Neural cell (in vitro differentiated cells): ENCODE results near the gene RSKR. TPM values are rescaled to one million over a fixed set of nuclear protein-coding genes. Genes with fewer than 3 reads are reported as not detected.

ENCODE experiments used
- H2AFZ ChIP-seq: fragments of 200-600, 300-800 bp; sonication (generic), shearing (Covaris generic); 2 replicates; pipeline ENCODE4 v1.6.0; 2014; ENCODE audit warnings: low read depth, mild to moderate bottlenecking, antibody characterized with exemption, low read length, moderate library complexity
- H3F3A ChIP-seq: fragments of 200-600 bp; shearing (Covaris generic); 2 replicates; pipeline ENCODE4 v1.6.1; 2016; ENCODE audit warnings: mild to moderate bottlenecking, moderate library complexity, mixed read lengths, antibody characterized with exemption, low read length; ENCODE audit not compliant: insufficient read depth, poor library complexity, severe bottlenecking
- H3K27ac ChIP-seq: fragments of 200-600, 300-800 bp; sonication (generic), shearing (Covaris generic); 2 replicates; pipeline ENCODE4 v1.5.1; 2014; ENCODE audit warnings: mild to moderate bottlenecking, low read length, moderate library complexity
- H3K27me3 ChIP-seq: fragments of 300-800, 200-600 bp; sonication (generic), shearing (Covaris generic); 2 replicates; pipeline ENCODE4 v1.6.0; 2014; ENCODE audit warnings: mild to moderate bottlenecking, low read depth, low read length, moderate library complexity; ENCODE audit not compliant: insufficient read depth
- H3K36me3 ChIP-seq: fragments of 300-800, 200-600 bp; sonication (generic), shearing (Covaris generic); 2 replicates; pipeline ENCODE4 v1.5.1; 2014; ENCODE audit warnings: mild to moderate bottlenecking, antibody characterized with exemption, low read length, moderate library complexity; ENCODE audit not compliant: insufficient read depth
- H3K4me2 ChIP-seq: fragments of 300-800, 200-600 bp; sonication (generic), shearing (Covaris generic); 2 replicates; pipeline ENCODE4 v1.6.0; 2014; ENCODE audit warnings: mild to moderate bottlenecking, low read length
- H3K4me3 ChIP-seq: fragments of 300-800, 200-600 bp; sonication (generic), shearing (Covaris generic); 2 replicates; pipeline ENCODE4 v1.5.1; 2014; ENCODE audit warnings: mild to moderate bottlenecking, low read length, moderate library complexity
- H3K79me2 ChIP-seq: fragments of 200-600 bp; shearing (Covaris generic); replicated peaks from 2 replicates; pipeline ENCODE4 v1.6.0; 2014; ENCODE audit warnings: mild to moderate bottlenecking, low read length, moderate library complexity; ENCODE audit not compliant: insufficient read depth
- H3K9ac ChIP-seq: fragments of 300-800, 200-600 bp; sonication (generic), shearing (Covaris generic); 2 replicates; pipeline ENCODE4 v1.6.1; 2016; ENCODE audit warnings: mild to moderate bottlenecking, low read length, mixed read lengths
- H3K9me2 ChIP-seq: fragments of 200-600 bp; shearing (Covaris generic); 2 replicates; pipeline ENCODE4 v1.6.1; 2016; ENCODE audit warnings: mild to moderate bottlenecking, low read length, mixed read lengths; ENCODE audit not compliant: insufficient read depth
- H3K9me3 ChIP-seq: fragments of 200-600, 300-800 bp; sonication (generic), shearing (Covaris generic); 2 replicates; pipeline ENCODE4 v1.6.1; 2016; ENCODE audit warnings: mild to moderate bottlenecking, mixed run types, low read length, moderate library complexity, mixed read lengths
- H4K20me1 ChIP-seq: fragments of 200-600 bp; shearing (Covaris generic); 2 replicates; pipeline ENCODE4 v1.6.1; 2016; ENCODE audit warnings: mild to moderate bottlenecking, mixed run types; ENCODE audit not compliant: insufficient read depth
- EP300 ChIP-seq: fragments of 450-650 bp; conservative IDR thresholded peaks from 2 replicates; pipeline ENCODE4 v1.6.1; 2014; ENCODE audit warnings: antibody characterized with exemption, mild to moderate bottlenecking, moderate library complexity; ENCODE audit not compliant: poor library complexity, severe bottlenecking
- EZH2 ChIP-seq: fragments of 200-600, 300-800 bp; shearing (Covaris generic), sonication (generic); IDR thresholded peaks from 2 replicates; pipeline ENCODE4 v1.6.1; 2014; ENCODE audit warnings: antibody characterized with exemption, low read length, borderline replicate concordance, mild to moderate bottlenecking; ENCODE audit not compliant: insufficient read depth, poor library complexity, severe bottlenecking
- MXI1 ChIP-seq: fragments of 450-650 bp; conservative IDR thresholded peaks from 2 replicates; pipeline ENCODE4 v1.6.1; 2014; ENCODE audit warnings: antibody characterized with exemption, mild to moderate bottlenecking; ENCODE audit not compliant: poor library complexity, severe bottlenecking
- POLR2AphosphoS5 ChIP-seq: IDR thresholded peaks from 2 replicates; pipeline ENCODE4 v1.6.1; 2012
- RAD21 ChIP-seq: fragments of 450-650 bp; conservative IDR thresholded peaks from 2 replicates; pipeline ENCODE4 v1.6.1; 2014; ENCODE audit warnings: antibody characterized with exemption, mild to moderate bottlenecking, moderate library complexity
- SMC3 ChIP-seq: fragments of 450-650 bp; conservative IDR thresholded peaks from 2 replicates; pipeline ENCODE4 v1.6.1; 2014; ENCODE audit warnings: antibody characterized with exemption, mild to moderate bottlenecking, moderate library complexity; ENCODE audit not compliant: poor library complexity
- TAF1 ChIP-seq: IDR thresholded peaks from 2 replicates; pipeline ENCODE4 v1.6.1; 2012; ENCODE audit warnings: low read depth
- polyA plus RNA-seq: library from polyadenylated mRNA; depleted of rRNA; stranded (reverse); fragments of >200 nt; gene quantifications from 2 replicates; pipeline ENCODE4 v1.2.3, GENCODE V29; 2014
- TF ChIP-seq, protein P1 (sequence below): IDR thresholded peaks from 2 replicates; pipeline ENCODE4 v1.6.1; 2012; ENCODE audit warnings: borderline replicate concordance
- TF ChIP-seq, protein P2 (sequence below): fragments of 450-650 bp; IDR thresholded peaks from 2 replicates; pipeline ENCODE4 v1.5.1; 2014; ENCODE audit warnings: antibody characterized with exemption, mild to moderate bottlenecking, moderate library complexity; ENCODE audit not compliant: poor library complexity, severe bottlenecking

The RSKR gene
- polyA plus RNA-seq, 1 donor from 2014 or later: 47.5 TPM

DNA sequence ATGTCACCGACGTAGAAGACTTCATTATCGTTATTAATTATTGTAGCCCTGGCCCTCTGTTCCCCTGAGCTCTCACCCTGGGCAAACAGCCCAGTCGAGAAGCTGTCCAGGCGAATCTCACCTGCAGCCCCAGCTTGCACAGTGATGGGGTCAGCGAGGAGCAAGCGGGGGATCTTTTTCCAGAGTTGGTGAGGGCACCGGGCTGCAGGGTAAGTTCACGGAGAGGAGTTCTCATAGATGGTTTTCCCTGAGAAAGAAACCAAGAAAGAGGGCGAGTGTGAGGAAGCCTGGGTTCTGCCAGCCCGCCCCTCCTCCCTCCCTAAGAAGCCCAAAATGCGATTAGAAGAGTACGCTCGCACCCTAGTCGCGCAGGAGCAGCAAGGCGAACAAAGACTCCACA is 15.6 kb downstream of the RSKR start:
- Histone ChIP-seq H3K4me2 (peak overlapping the region; percentile 50), H3K9me3 (no peaks in the 10 kb centered on the region), H4K20me1 (no peaks in the 10 kb centered on the region), H3K9ac (no peak overlapping the region), H3K27ac (no peak overlapping the region), H3K27me3 (no peaks in the 10 kb centered on the region), H3K36me3 (no peaks in the 10 kb centered on the region), H3K9me2 (no peaks in the 10 kb centered on the region), H2AFZ (no peak overlapping the region), H3F3A (no peaks in the 10 kb centered on the region), H3K4me3 (peak overlapping the region; percentile 71), H3K79me2 (no peaks in the 10 kb centered on the region)
- TF ChIP-seq POLR2AphosphoS5: no peak
- no peak for TF ChIP-seq EP300
- TF ChIP-seq MXI1: no peak
- no peak for TF ChIP-seq TAF1
- TF ChIP-seq, protein P1, sequence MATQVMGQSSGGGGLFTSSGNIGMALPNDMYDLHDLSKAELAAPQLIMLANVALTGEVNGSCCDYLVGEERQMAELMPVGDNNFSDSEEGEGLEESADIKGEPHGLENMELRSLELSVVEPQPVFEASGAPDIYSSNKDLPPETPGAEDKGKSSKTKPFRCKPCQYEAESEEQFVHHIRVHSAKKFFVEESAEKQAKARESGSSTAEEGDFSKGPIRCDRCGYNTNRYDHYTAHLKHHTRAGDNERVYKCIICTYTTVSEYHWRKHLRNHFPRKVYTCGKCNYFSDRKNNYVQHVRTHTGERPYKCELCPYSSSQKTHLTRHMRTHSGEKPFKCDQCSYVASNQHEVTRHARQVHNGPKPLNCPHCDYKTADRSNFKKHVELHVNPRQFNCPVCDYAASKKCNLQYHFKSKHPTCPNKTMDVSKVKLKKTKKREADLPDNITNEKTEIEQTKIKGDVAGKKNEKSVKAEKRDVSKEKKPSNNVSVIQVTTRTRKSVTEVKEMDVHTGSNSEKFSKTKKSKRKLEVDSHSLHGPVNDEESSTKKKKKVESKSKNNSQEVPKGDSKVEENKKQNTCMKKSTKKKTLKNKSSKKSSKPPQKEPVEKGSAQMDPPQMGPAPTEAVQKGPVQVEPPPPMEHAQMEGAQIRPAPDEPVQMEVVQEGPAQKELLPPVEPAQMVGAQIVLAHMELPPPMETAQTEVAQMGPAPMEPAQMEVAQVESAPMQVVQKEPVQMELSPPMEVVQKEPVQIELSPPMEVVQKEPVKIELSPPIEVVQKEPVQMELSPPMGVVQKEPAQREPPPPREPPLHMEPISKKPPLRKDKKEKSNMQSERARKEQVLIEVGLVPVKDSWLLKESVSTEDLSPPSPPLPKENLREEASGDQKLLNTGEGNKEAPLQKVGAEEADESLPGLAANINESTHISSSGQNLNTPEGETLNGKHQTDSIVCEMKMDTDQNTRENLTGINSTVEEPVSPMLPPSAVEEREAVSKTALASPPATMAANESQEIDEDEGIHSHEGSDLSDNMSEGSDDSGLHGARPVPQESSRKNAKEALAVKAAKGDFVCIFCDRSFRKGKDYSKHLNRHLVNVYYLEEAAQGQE: no peak
- TF ChIP-seq SMC3: no peak
- TF ChIP-seq RAD21: no peak
- TF ChIP-seq, protein P2, sequence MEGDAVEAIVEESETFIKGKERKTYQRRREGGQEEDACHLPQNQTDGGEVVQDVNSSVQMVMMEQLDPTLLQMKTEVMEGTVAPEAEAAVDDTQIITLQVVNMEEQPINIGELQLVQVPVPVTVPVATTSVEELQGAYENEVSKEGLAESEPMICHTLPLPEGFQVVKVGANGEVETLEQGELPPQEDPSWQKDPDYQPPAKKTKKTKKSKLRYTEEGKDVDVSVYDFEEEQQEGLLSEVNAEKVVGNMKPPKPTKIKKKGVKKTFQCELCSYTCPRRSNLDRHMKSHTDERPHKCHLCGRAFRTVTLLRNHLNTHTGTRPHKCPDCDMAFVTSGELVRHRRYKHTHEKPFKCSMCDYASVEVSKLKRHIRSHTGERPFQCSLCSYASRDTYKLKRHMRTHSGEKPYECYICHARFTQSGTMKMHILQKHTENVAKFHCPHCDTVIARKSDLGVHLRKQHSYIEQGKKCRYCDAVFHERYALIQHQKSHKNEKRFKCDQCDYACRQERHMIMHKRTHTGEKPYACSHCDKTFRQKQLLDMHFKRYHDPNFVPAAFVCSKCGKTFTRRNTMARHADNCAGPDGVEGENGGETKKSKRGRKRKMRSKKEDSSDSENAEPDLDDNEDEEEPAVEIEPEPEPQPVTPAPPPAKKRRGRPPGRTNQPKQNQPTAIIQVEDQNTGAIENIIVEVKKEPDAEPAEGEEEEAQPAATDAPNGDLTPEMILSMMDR: no peak
- TF ChIP-seq EZH2: no peak

DNA sequence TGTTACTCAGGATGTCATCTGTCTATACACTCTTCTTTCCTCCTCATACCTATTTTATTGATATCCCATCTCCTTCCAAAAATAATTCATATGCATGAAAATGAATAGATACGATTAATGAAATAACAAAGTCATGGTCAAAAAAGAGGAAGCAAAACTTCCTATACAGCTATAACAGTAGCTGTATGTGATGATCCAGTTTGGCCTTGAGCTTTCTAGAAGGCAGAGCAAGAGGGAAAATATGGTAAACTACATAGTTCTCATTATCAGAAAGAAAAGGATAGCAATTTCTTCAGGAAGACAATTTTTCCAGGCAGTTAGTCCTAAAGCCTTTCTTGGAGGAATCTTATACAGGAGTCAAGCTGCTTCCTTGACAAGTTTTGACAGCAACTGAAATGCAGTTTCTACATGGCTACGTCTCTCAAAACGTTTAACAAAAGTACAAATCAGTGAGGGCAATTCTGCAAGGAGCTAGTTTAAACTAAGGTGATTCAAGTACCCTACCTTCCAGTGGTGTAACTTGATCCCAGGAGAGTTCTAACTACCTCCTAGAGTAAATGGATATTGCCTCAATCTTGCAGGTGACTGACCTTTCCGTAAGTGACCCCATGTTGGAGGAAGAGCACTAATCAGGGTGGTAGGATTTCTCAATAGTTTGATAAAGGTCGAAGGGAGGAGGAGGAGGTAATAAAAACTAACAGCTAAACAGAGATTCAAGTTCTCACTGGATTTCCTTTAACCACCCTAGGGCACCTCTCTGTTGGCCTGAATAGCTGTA is 16.2 kb downstream of the RSKR start:
- Histone ChIP-seq H3K9me2 (no peaks in the 10 kb centered on the region), H3K9me3 (no peaks in the 10 kb centered on the region), H3K4me2 (no peak overlapping the region), H3K27ac (no peak overlapping the region), H3K4me3 (peak overlapping the region; percentile 71), H3K79me2 (no peaks in the 10 kb centered on the region), H2AFZ (no peak overlapping the region), H3K36me3 (no peaks in the 10 kb centered on the region), H3F3A (no peaks in the 10 kb centered on the region), H3K27me3 (no peaks in the 10 kb centered on the region), H3K9ac (no peak overlapping the region), H4K20me1 (no peaks in the 10 kb centered on the region)
- TF ChIP-seq, protein P1: peak; percentile 57
- TF ChIP-seq POLR2AphosphoS5: no peak
